ENCODE data around the gene POU6F2.

- TF ChIP-seq CTCF (IDR thresholded peaks at IDR 0.05) (no peak), REST (IDR thresholded peaks at IDR 0.05; ENCODE audit: insufficient read depth in 1 of 2, low read depth in 2 of 2, low read length in 1 of 2) (no peak), TCF7L2 (IDR thresholded peaks at IDR 0.05; ENCODE audit: low read depth, low read length) (no peak)
Measured at GRCh38 chr7:39384386-39384785, 406.7 kb downstream of the POU6F2 start.
